Gastroesophageal sphincter (tissue), 3 donors: ENCODE results near the gene DCPS.
"Not testable (repeated sequence)": the region's sequence is repeated elsewhere in the genome, so short reads cannot be mapped to it uniquely, and the experiment has no call there.

Experiments
- EP300 ChIP-seq: sonication (generic); formaldehyde crosslinking; IDR thresholded peaks from one replicate; pipeline ENCODE4 v1.6.1; 2017; ENCODE audit warnings: antibody characterized with exemption, mild to moderate bottlenecking
- POLR2A ChIP-seq, 2 donors: fragments of 450-650 bp; IDR thresholded peaks; one replicate each; pipeline ENCODE4 v1.6.1; 2017; ENCODE audit warnings: antibody characterized with exemption in 2 of 2, mild to moderate bottlenecking in 2 of 2, moderate library complexity in 1 of 2
- POLR2AphosphoS5 ChIP-seq: sonication (generic); formaldehyde crosslinking; IDR thresholded peaks from one replicate; pipeline ENCODE4 v1.6.1; 2017; ENCODE audit warnings: antibody characterized with exemption
- TF ChIP-seq, protein P1 (sequence below), 4 experiments: fragments of 200-600 bp in 2 of 4; fragments of 450-650 bp in 2 of 4; sonication (generic) in 1 of 4; IDR thresholded peaks; one replicate each; pipeline ENCODE4 v1.5.1; 2017 to 2019; ENCODE audit warnings: antibody characterized with exemption in 4 of 4, mild to moderate bottlenecking in 2 of 4, moderate library complexity in 2 of 4

- TF ChIP-seq, protein P1, sequence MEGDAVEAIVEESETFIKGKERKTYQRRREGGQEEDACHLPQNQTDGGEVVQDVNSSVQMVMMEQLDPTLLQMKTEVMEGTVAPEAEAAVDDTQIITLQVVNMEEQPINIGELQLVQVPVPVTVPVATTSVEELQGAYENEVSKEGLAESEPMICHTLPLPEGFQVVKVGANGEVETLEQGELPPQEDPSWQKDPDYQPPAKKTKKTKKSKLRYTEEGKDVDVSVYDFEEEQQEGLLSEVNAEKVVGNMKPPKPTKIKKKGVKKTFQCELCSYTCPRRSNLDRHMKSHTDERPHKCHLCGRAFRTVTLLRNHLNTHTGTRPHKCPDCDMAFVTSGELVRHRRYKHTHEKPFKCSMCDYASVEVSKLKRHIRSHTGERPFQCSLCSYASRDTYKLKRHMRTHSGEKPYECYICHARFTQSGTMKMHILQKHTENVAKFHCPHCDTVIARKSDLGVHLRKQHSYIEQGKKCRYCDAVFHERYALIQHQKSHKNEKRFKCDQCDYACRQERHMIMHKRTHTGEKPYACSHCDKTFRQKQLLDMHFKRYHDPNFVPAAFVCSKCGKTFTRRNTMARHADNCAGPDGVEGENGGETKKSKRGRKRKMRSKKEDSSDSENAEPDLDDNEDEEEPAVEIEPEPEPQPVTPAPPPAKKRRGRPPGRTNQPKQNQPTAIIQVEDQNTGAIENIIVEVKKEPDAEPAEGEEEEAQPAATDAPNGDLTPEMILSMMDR (IDR thresholded peaks at IDR 0.05), result not testable (repeated sequence)
- TF ChIP-seq POLR2AphosphoS5; POLR2A (IDR thresholded peaks at IDR 0.05); EP300: not testable (repeated sequence)
Measured at GRCh38 chr11:126364735-126365134, 60.9 kb downstream of the DCPS start.
